ENCODE data around the gene ING3. TPM values are rescaled to one million over a fixed set of nuclear protein-coding genes. Genes with fewer than 3 reads are reported as not detected.
A peak's percentile ranks its signal among the peaks of the same experiment; 100 is the strongest.

The ING3 gene
- total and polyA plus RNA-seq, 9 of the 15 experiments (the other 6 are each of a cell fraction or from before 2014, with no cell fraction given), result 22.8 to 233 (median 50.4) TPM

GRCh38 chr7:120988591-120989256 is 38.1 kb downstream of the ING3 start, which contains the start of gene CPED1 (continued):
- TF ChIP-seq ARID4B (CRISPR knock-in tag; IDR thresholded peaks at IDR 0.05), result 0 out of 2 replicates have a peak, but pooled peaks have one; percentile 18
- no peak for TF ChIP-seq RFX7 (CRISPR knock-in tag; IDR thresholded peaks at IDR 0.05)
- TF ChIP-seq KAT2B (IDR thresholded peaks at IDR 0.05; ENCODE audit: low read depth, low read length), result no peak
- no peak for TF ChIP-seq MAX (CRISPR knock-in tag; IDR thresholded peaks at IDR 0.05)
- no peak for TF ChIP-seq ARID3B (CRISPR knock-in tag; IDR thresholded peaks at IDR 0.05; ENCODE audit: borderline replicate concordance)
- TF ChIP-seq NR3C1 (CRISPR knock-in tag; IDR thresholded peaks at IDR 0.05), result no peak
- TF ChIP-seq USF1 (CRISPR knock-in tag; IDR thresholded peaks at IDR 0.05), result no peak
- no peak for TF ChIP-seq ADNP (tag; IDR thresholded peaks at IDR 0.05)
- TF ChIP-seq ETS1 (conservative IDR thresholded peaks at IDR 0.05; ENCODE audit: control insufficient read depth, low read depth, low read length), result no peak
- TF ChIP-seq PRPF4 (IDR thresholded peaks at IDR 0.05; ENCODE audit: insufficient read depth, low read depth, low read length, poor library complexity, severe bottlenecking), result no peak
- peak; percentile 52 for TF ChIP-seq ARID1B (IDR thresholded peaks at IDR 0.05)
- no peak for TF ChIP-seq IRF2 (CRISPR knock-in tag; IDR thresholded peaks at IDR 0.05)
- TF ChIP-seq MLLT1 (IDR thresholded peaks at IDR 0.05), result peak; percentile 98 to 99
- TF ChIP-seq ZNF696 (CRISPR knock-in tag; conservative IDR thresholded peaks at IDR 0.05), result no peak
- no peak for TF ChIP-seq POLR3G (IDR thresholded peaks at IDR 0.05; ENCODE audit: extremely low read depth, insufficient read length, insufficient replicate concordance)
- no peak for TF ChIP-seq CBFA2T2 (conservative IDR thresholded peaks at IDR 0.05)
- TF ChIP-seq MTA3 (IDR thresholded peaks at IDR 0.05; ENCODE audit: borderline replicate concordance), result peak; percentile 42; the same call in 1 of the 2 replicates
- TF ChIP-seq CEBPB (tag; IDR thresholded peaks at IDR 0.05), result no peak
